Measurements from ENCODE around the gene CHRNA1. TPM values are rescaled to one million over a fixed set of nuclear protein-coding genes. Genes with fewer than 3 reads are reported as not detected.

CHRNA1 gene
- polyA plus RNA-seq, 1 of the 3 experiments (the other 2 are of a cell fraction): 0.02 TPM

- no peak for TF ChIP-seq REST (IDR thresholded peaks at IDR 0.05; ENCODE audit: low read depth, low read length)
Observed at GRCh38 chr2:174722942-174723592, 41.2 kb downstream of the CHRNA1 start (continued).

GRCh38 chr2:174719016-174719415 lies 45.3 kb downstream of the CHRNA1 start:
- no peaks in the 10 kb centered on the region for H3K27me3 ChIP-seq (ENCODE audit: insufficient read depth)
- 24% methylated on average over 4 of the region's 4 CpGs for WGBS (ENCODE audit: low lambda C conversion rate)
- H3K36me3 ChIP-seq (replicated peaks in 1 of 2; ENCODE audit: control insufficient read depth in 1 of 2, insufficient read depth in 2 of 2, low read length in 1 of 2): no peaks in the 10 kb centered on the region
- H3K79me2 ChIP-seq (ENCODE audit: insufficient read depth): no peaks in the 10 kb centered on the region
- no peaks in the 10 kb centered on the region for H3K4me1 ChIP-seq (ENCODE audit: control insufficient read depth in 1 of 2, insufficient read depth in 2 of 2, low read depth in 1 of 2, low read length in 1 of 2)
- no peak overlapping the region for H2AFZ ChIP-seq (ENCODE audit: low read depth)
- H3K9me3 ChIP-seq: no peaks in the 10 kb centered on the region
- ChIA-PET CTCF (interaction anchor here (1.0 to 1.6 kb wide), 5 partner anchors 22 to 1379 kb away, joined by 3 to 6 read pairs (median 4); no protein-coding TSS in a partner anchor), POLR2A (no interaction called here)
- H4K20me1 ChIP-seq (ENCODE audit: insufficient read depth): no peaks in the 10 kb centered on the region
- H3K4me3 ChIP-seq (ENCODE audit: low read depth in 2 of 2, low read length in 1 of 2): no peak overlapping the region
- no peak overlapping the region for H3K4me2 ChIP-seq
- H3K9me2 ChIP-seq: no peaks in the 10 kb centered on the region
- no peak overlapping the region for H3K9ac ChIP-seq
- no peak overlapping the region for H3K27ac ChIP-seq (ENCODE audit: low read depth in 2 of 2, low read length in 1 of 2)
- DNase-seq: no peak
- no peaks in the 10 kb centered on the region for H3F3A ChIP-seq (replicated peaks; ENCODE audit: insufficient read depth)
- TF ChIP-seq ZBTB33 (IDR thresholded peaks at IDR 0.05; ENCODE audit: borderline replicate concordance, low read depth) (no peak), CHD2 (IDR thresholded peaks at IDR 0.05; ENCODE audit: low read length, partially characterized antibody) (no peak), RXRA (IDR thresholded peaks at IDR 0.05; ENCODE audit: borderline replicate concordance, low read depth) (no peak), NFIC (IDR thresholded peaks at IDR 0.05; ENCODE audit: borderline replicate concordance) (no peak), REST (IDR thresholded peaks at IDR 0.05; ENCODE audit: low read depth, low read length) (no peak), CTCF (IDR thresholded peaks at IDR 0.05) (no peak), TCF12 (IDR thresholded peaks at IDR 0.05) (no peak), YY1 (IDR thresholded peaks at IDR 0.05; ENCODE audit: low read depth) (no peak), MAX (IDR thresholded peaks at IDR 0.05; ENCODE audit: low read depth) (no peak), TAF1 (IDR thresholded peaks at IDR 0.05; ENCODE audit: borderline replicate concordance, low read depth, low read length) (no peak), POLR2AphosphoS5 (IDR thresholded peaks at IDR 0.05; ENCODE audit: low read depth, low read length) (no peak), RCOR1 (IDR thresholded peaks at IDR 0.05; ENCODE audit: low read length) (no peak), EP300 (IDR thresholded peaks at IDR 0.05; ENCODE audit: borderline replicate concordance in 1 of 2, low read depth in 1 of 2, low read length in 1 of 2) (no peak), EZH2phosphoT487 (IDR thresholded peaks at IDR 0.05; ENCODE audit: borderline replicate concordance, low read depth) (no peak), GABPA (IDR thresholded peaks at IDR 0.05; ENCODE audit: low read depth) (no peak), GATA2 (CRISPR knock-in tag; IDR thresholded peaks at IDR 0.05) (no peak), SIN3A (IDR thresholded peaks at IDR 0.05; ENCODE audit: borderline replicate concordance, low read depth, low read length) (no peak), USF1 (IDR thresholded peaks at IDR 0.05; ENCODE audit: borderline replicate concordance, low read depth) (no peak)
